ENCODE results near the gene FBN1.

GRCh38 chr15:48413304-48413703 is 232.2 kb downstream of the FBN1 start:
- TF ChIP-seq CTCF (IDR thresholded peaks at IDR 0.05), result no peak
- TF ChIP-seq POLR2A (IDR thresholded peaks at IDR 0.05), result no peak
